GM12873 (cell line): Measurements from ENCODE around the gene OR8S1.

Experiments used
- CTCF ChIP-seq: IDR thresholded peaks from 2 replicates; pipeline ENCODE4 v1.5.1; 2012; ENCODE audit warnings: low read depth, mild to moderate bottlenecking, moderate library complexity, low read length, control low read depth; ENCODE audit not compliant: insufficient read depth; ENCODE audit errors: missing control alignments

OR8S1 gene

DNA sequence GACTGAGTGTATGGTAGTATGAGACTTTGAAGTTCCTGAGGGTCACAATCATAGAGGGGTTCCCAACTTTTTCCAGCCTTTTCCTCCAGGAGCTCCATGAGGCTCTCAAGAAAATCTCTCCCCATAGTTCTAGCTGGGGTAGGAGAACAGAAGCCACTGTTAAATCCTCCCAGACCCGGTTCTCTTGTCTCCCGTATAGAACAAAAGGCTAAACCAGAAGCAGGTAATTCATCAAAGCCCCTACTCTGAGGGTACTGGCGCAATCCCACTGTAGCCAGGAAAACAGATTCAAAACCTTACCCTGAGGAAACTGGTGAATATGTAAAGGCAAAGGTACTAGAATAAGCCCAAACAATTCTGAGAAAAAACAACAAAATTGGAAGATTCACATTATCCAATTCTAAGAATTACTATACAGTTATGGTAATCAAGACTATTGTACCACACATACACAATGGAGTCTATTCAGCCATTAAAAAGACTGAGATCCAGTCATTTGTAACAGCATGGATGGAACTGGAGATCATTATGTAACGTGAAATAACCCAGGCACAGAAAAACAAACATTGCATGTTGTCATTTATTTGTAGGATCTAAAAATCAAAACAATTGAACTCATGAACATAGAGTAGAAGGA is 20.5 kb downstream of the OR8S1 start:
- TF ChIP-seq CTCF: no peak

DNA sequence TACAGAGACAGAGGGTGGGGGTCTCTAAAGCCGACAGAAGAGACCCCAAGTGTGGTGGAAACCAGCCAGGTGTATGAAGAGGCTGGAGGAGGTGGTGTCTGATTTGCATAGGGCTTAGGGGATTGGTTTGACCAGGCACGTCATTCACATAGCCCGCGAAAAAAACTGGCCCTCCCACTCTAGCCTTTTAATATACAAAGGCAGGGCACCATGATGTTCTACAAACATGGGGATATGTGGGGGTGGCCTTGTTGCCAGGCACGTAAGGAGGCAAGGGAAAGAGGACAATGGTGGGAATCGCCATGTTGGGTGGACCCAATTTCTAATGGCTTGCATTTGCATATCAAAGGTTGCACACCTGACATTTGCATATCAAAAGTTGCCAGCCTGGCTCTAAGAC is 31.2 kb downstream of the OR8S1 start:
- TF ChIP-seq CTCF: no peak

GRCh38 chr12:48557919-48558318 is 32.5 kb downstream of the OR8S1 start:
- TF ChIP-seq CTCF: no peak

DNA sequence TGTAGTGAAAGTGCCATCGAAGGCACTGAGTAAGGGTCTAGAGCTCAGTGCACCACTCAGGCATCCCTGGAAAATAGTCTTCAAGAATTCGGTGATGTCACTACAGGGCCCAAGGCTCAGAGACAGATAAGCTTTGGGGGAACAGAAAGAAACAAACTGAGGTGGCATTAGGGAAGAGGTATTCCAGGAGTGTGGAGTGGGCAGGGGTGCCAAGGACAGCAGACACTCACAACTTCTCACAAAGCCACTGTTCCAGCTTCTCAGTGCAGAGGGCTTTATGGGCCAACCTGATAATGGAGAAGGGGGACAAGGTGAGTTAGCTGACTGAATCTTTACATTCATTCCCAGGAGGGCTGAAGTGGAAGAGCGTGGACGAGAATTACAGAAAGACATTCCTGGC is 42.3 kb downstream of the OR8S1 start:
- TF ChIP-seq CTCF: no peak

DNA sequence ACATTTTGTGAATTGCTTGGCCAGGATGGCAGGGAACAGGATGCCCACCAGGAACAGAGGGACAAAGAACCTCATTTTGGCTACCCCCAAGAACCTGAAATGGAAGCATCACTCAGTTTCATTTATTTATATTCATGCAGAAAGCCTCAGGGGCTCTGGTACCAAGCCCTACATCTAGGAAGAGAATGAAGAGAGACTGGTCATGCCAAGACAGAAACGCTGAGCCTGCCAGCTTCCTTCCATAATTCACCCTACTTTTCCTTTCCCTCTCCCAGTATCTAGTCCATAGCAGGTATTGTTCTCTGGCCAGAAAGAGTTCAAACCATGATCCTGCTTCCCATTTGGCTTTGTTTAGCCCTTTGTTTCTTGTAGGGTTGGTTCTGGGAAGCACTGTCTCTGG is 44.5 kb downstream of the OR8S1 start, which contains the start of gene LALBA:
LALBA (minus strand) TSS at position 101 of the 400 bp plus-strand sequence; CDS start at position 75, 26 bp downstream.
- no peak for TF ChIP-seq CTCF

DNA sequence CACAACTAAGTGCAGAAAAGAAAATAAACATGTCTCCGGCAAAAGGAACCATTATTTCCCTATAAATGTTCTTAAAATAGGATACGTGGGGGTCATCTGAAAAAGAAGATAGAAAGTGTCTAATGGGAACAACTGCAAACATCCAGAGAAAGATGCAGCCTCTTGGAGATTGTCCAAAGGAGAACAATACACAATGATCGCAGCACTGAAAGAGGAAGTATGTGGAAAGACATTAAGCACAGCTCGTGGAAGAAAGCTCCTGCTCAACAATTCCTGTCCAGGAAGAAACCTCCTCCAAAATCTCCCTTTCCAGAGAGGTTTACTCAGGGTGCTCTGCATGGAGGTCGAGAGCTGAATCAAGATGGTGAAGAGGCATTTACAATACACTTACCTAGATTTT is 46.9 kb downstream of the OR8S1 start:
- TF ChIP-seq CTCF: no peak
